OCI-LY7 (cell line): ENCODE results near the gene RAB6B. TPM values are rescaled to one million over a fixed set of nuclear protein-coding genes. Genes with fewer than 3 reads are reported as not detected.

Source experiments
- BruUV-seq: library from RNA; stranded (reverse); fragments of 400-500 nt; replicated peaks from 2 replicates; lab custom pipeline; 2021; lab: Mats Ljungman, UMichigan
- CTCF ChIA-PET: fragments of 300-600 bp; sonication (Branson Sonifier 250); formaldehyde crosslinking; loops from one replicate; lab custom pipeline; 2022; ENCODE audit warnings: antibody characterized with exemption; ENCODE audit not compliant: unreplicated experiment; lab: Charles Lee
- POLR2A ChIA-PET: fragments of 300-600 bp; sonication (Branson Sonifier 250); formaldehyde crosslinking; loops from one replicate; lab custom pipeline; 2022; ENCODE audit warnings: antibody characterized with exemption; lab: Charles Lee
- DNase-seq: peaks from one replicate; pipeline ENCODE4 v3.0.0-alpha.2; 2015; ENCODE audit warnings: low spot score
- H2AFZ ChIP-seq: fragments of 200-600 bp; sonication (generic), shearing (Covaris generic); 2 replicates; pipeline ENCODE4 v1.6.1; 2014; ENCODE audit warnings: mild to moderate bottlenecking, antibody characterized with exemption, low read length, moderate library complexity
- H3K27ac ChIP-seq: fragments of 200-600 bp; sonication (generic); 2 replicates; pipeline ENCODE4 v1.5.1; 2014; ENCODE audit warnings: mixed run types, low read depth, mild to moderate bottlenecking, moderate library complexity, low read length, inconsistent platforms; ENCODE audit not compliant: poor library complexity, severe bottlenecking
- H3K36me3 ChIP-seq: fragments of 200-600 bp; sonication (generic); 2 replicates; pipeline ENCODE4 v1.6.1; 2014; ENCODE audit warnings: mild to moderate bottlenecking, antibody characterized with exemption, low read length, moderate library complexity, mixed read lengths; ENCODE audit not compliant: insufficient read depth
- H3K4me1 ChIP-seq: fragments of 200-600 bp; sonication (generic); 2 replicates; pipeline ENCODE4 v1.5.1; 2014; ENCODE audit warnings: mild to moderate bottlenecking, low read length; ENCODE audit not compliant: insufficient read depth, poor library complexity, severe bottlenecking
- H3K4me2 ChIP-seq: fragments of 200-600 bp; sonication (generic); 2 replicates; pipeline ENCODE4 v1.6.1; 2014; ENCODE audit warnings: mild to moderate bottlenecking, low read length
- H3K4me3 ChIP-seq: fragments of 200-600 bp; sonication (generic); 2 replicates; pipeline ENCODE4 v1.5.1; 2014; ENCODE audit warnings: mild to moderate bottlenecking, low read depth, low read length; ENCODE audit not compliant: poor library complexity, severe bottlenecking
- H3K79me2 ChIP-seq: fragments of 200-600 bp; sonication (generic); 2 replicates; pipeline ENCODE4 v1.6.1; 2016; ENCODE audit warnings: low read depth, mild to moderate bottlenecking, low read length, moderate library complexity, mixed read lengths; ENCODE audit not compliant: insufficient read depth
- H3K9me2 ChIP-seq: fragments of 200-600 bp; sonication (generic); 2 replicates; pipeline ENCODE4 v1.6.1; 2016; ENCODE audit warnings: mild to moderate bottlenecking, low read length, mixed read lengths; ENCODE audit not compliant: insufficient read depth
- H3K9me3 ChIP-seq: fragments of 200-600 bp; sonication (generic); 2 replicates; pipeline ENCODE4 v1.6.1; 2014; ENCODE audit warnings: mild to moderate bottlenecking, mixed run types, low read length, mixed read lengths
- H4K20me1 ChIP-seq: fragments of 200-600 bp; sonication (generic); 2 replicates; pipeline ENCODE4 v1.6.1; 2014; ENCODE audit warnings: mild to moderate bottlenecking, antibody characterized with exemption, low read length, moderate library complexity, mixed read lengths; ENCODE audit not compliant: insufficient read depth
- CTCF ChIP-seq: fragments of 200-600 bp; sonication (generic); conservative IDR thresholded peaks from 2 replicates; pipeline ENCODE4 v1.5.1; 2014; ENCODE audit warnings: mild to moderate bottlenecking, antibody characterized with exemption, low read length, moderate library complexity, mixed read lengths
- EZH2phosphoT487 ChIP-seq: fragments of 200-600 bp; sonication (generic); IDR thresholded peaks from 2 replicates; pipeline ENCODE4 v1.6.1; 2018; ENCODE audit warnings: low read depth, borderline replicate concordance, mild to moderate bottlenecking, mixed run types, antibody characterized with exemption, low read length, moderate library complexity, mixed read lengths
- intact Hi-C: fragments of 100-400 bp; cut with micrococcal nuclease; formaldehyde crosslinking; loops from one replicate; pipeline ENCODE4 v1.10.0; 2022; ENCODE audit not compliant: unreplicated experiment
- total RNA-seq, 2 experiments: library from RNA; depleted of rRNA in 1 of 2; stranded (reverse); fragments of >200 nt in 1 of 2; shearing (Covaris generic) in 1 of 2; gene quantifications; 2 replicates each; pipeline ENCODE4 v1.2.3, GENCODE V29; 2014 to 2022

RAB6B gene
- total RNA-seq, 2 experiments from 2014 or later, result not detected

- Histone ChIP-seq H3K4me3 (no peak overlapping the region), H3K4me2 (no peak overlapping the region), H4K20me1 (no peaks in the 10 kb centered on the region), H3K9me3 (no peaks in the 10 kb centered on the region), H3K79me2 (no peaks in the 10 kb centered on the region), H3K27ac (no peak overlapping the region), H3K36me3 (no peaks in the 10 kb centered on the region), H2AFZ (no peak overlapping the region), H3K4me1 (no peaks in the 10 kb centered on the region), H3K9me2 (no peaks in the 10 kb centered on the region)
- no peak for DNase-seq
- CTCF ChIA-PET, result no interaction called here
- TF ChIP-seq CTCF (no peak), EZH2phosphoT487 (no peak)
- BruUV-seq, result no TSS peak
- POLR2A ChIA-PET, result no interaction called here
- intact Hi-C loops, result no loop called here
These were observed 50.6 kb downstream of the RAB6B start for GRCh38 chr3:133845127-133845526.

- H3K9me2 ChIP-seq, result no peaks in the 10 kb centered on the region
- no peaks in the 10 kb centered on the region for H3K36me3 ChIP-seq
- H3K27ac ChIP-seq, result no peak overlapping the region
- no peaks in the 10 kb centered on the region for H3K9me3 ChIP-seq
- no peaks in the 10 kb centered on the region for H3K4me1 ChIP-seq
- no peaks in the 10 kb centered on the region for H4K20me1 ChIP-seq
- H3K4me3 ChIP-seq, result no peak overlapping the region
- POLR2A ChIA-PET, result no interaction called here
- no peaks in the 10 kb centered on the region for H3K79me2 ChIP-seq
- BruUV-seq, result no TSS peak
- TF ChIP-seq CTCF (no peak), EZH2phosphoT487 (no peak)
- no peak overlapping the region for H2AFZ ChIP-seq
- CTCF ChIA-PET, result no interaction called here
- intact Hi-C loops, result no loop called here
- H3K4me2 ChIP-seq, result no peak overlapping the region
- DNase-seq, result no peak
These were observed 52.0 kb downstream of the RAB6B start for GRCh38 chr3:133843634-133844033.

- TF ChIP-seq CTCF, result no peak
- no peak for TF ChIP-seq EZH2phosphoT487
- no peak overlapping the region for H3K4me3 ChIP-seq
- H3K27ac ChIP-seq, result no peak overlapping the region
- no peaks in the 10 kb centered on the region for H3K9me2 ChIP-seq
- no peaks in the 10 kb centered on the region for H3K36me3 ChIP-seq
- ChIA-PET CTCF (no interaction called here), POLR2A (no interaction called here)
- intact Hi-C loops, result no loop called here
- BruUV-seq, result no TSS peak
- H3K9me3 ChIP-seq, result no peaks in the 10 kb centered on the region
- no peak overlapping the region for H3K4me2 ChIP-seq
- no peaks in the 10 kb centered on the region for H4K20me1 ChIP-seq
- no peaks in the 10 kb centered on the region for H3K4me1 ChIP-seq
- H2AFZ ChIP-seq, result no peak overlapping the region
- DNase-seq, result no peak
- H3K79me2 ChIP-seq, result no peaks in the 10 kb centered on the region
These were observed 53.5 kb downstream of the RAB6B start for GRCh38 chr3:133842158-133842557.
